Activated naive CD8-positive, alpha-beta T cell (primary cell): ENCODE results near the gene MYO9B.

ENCODE experiments used
- H3K27ac Mint-ChIP-seq: one replicate; pipeline ENCODE4 v1.8.0; 2021; ENCODE audit warnings: mixed read lengths
- H3K27me3 Mint-ChIP-seq: one replicate; pipeline ENCODE4 v1.8.0; 2021; ENCODE audit warnings: mixed read lengths
- H3K36me3 Mint-ChIP-seq: one replicate; pipeline ENCODE4 v1.8.0; 2021; ENCODE audit warnings: mixed read lengths
- H3K4me1 Mint-ChIP-seq: one replicate; pipeline ENCODE4 v1.8.0; 2021; ENCODE audit warnings: low read depth, mixed read lengths
- H3K4me3 Mint-ChIP-seq: one replicate; pipeline ENCODE4 v1.8.0; 2021; ENCODE audit warnings: mild to moderate bottlenecking, mixed read lengths
- H3K9me3 Mint-ChIP-seq: one replicate; pipeline ENCODE4 v1.8.0; 2021; ENCODE audit warnings: low read depth, mixed read lengths

Gene MYO9B

DNA sequence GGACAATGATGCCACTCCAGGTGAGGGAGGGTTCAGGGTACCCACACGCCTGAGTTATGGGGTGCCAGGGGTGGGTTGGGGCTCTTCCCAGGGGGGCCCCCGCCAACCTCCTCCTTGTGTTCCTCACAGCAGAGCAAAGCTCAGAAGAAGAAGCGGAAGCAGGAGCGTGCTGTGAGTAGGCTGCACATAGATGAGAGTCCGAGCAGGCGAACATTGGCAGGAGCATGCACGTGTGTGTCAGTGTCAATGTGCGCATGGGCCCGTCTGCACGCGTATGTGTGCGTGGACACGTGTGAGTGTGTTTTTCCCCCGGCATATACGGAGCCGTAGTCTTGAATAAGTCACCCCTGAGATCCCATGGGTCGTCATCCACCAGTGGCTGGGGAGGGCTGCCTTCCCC lies 127.1 kb downstream of the MYO9B start:
- no peak overlapping the region for H3K27ac Mint-ChIP-seq
- no peaks in the 10 kb centered on the region for H3K4me1 Mint-ChIP-seq
- H3K27me3 Mint-ChIP-seq: no peaks in the 10 kb centered on the region
- H3K36me3 Mint-ChIP-seq: peaks cover 4% of the 10 kb centered on the region
- H3K4me3 Mint-ChIP-seq: no peak overlapping the region
- no peaks in the 10 kb centered on the region for H3K9me3 Mint-ChIP-seq

DNA sequence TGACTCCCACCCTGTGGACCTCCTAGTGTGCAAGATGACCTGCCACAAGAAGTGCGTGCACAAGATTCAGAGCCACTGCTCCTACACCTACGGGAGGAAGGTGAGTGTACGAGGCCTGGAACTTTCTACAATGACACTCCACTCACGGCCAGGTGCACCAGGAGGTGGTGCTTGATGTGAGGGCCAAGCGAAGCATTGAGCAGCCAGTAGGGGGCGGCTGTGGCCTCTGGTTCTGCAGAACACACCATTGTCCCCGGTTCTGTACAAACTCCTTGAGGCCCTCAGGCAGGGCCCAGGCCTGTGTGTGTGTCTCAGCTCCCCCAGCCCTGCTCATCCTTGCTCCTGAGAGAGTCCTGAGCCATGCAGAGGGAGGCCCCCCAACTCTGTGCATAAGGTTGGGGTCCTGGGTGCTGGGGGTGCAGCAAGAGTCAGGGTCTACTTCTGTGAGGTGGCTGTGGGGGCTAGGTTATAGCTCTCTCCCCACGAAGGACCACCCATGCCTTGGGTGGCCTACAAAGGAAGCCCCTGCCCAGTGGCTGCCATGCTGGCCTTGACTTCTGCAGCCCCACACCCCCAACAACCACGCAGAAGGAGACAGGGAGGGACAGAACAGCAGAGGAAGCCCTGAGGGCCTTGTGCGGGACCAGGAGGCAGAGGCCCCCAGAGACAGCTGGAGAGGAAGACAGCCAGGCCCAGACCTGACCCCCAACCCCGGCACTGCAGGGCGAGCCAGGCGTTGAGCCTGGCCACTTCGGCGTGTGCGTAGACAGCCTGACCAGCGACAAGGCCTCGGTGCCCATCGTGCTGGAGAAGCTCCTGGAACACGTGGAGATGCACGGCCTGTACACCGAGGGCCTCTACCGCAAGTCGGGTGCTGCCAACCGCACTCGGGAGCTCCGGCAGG lies 129.9 kb downstream of the MYO9B start:
- H3K9me3 Mint-ChIP-seq: no peaks in the 10 kb centered on the region
- no peaks in the 10 kb centered on the region for H3K27me3 Mint-ChIP-seq
- H3K27ac Mint-ChIP-seq: no peak overlapping the region
- H3K36me3 Mint-ChIP-seq: peaks cover 7% of the 10 kb centered on the region
- no peak overlapping the region for H3K4me3 Mint-ChIP-seq
- peaks cover 6% of the 10 kb centered on the region for H3K4me1 Mint-ChIP-seq

DNA sequence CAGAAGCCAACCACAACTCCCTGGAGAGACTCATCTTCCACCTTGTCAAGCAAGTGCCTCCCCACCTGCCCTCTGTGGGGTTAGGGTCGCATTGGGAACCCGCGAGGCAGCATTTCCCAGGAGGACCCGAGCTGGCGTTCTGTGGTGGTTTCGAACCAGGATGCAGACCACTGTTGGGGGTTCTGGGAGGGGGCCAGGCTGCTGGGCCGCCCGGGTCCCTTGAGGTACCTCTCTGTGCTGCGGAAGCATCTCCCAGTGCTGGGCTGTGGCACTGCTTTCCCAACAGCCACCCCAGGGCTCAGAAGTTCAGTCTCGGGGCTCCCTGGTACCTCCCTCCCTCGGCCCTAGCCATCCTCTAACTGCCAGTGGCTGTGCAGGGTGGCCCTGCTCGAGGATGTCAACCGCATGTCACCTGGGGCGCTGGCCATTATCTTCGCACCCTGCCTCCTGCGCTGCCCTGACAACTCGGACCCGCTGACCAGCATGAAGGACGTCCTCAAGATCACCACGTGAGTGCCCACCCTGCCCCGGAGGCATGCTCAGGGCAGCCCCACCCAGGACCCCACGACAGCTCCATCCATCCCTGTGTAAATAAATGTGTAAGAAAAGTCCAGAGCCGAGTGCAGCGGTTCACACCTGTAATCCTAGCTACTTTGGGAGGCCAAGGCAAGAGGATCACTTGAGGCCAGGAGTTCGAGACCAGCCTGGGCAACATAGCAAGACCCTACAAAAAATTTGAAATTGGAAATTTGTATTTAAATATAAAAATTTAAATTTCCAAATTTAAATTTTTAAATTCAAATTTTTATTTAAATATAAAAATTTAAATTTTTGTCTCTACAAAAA lies 131.4 kb downstream of the MYO9B start:
- Mint-ChIP-seq H3K9me3 (no peaks in the 10 kb centered on the region), H3K4me3 (no peak overlapping the region), H3K36me3 (peaks cover 6% of the 10 kb centered on the region), H3K27me3 (no peaks in the 10 kb centered on the region), H3K27ac (no peak overlapping the region), H3K4me1 (peaks cover 6% of the 10 kb centered on the region)

DNA sequence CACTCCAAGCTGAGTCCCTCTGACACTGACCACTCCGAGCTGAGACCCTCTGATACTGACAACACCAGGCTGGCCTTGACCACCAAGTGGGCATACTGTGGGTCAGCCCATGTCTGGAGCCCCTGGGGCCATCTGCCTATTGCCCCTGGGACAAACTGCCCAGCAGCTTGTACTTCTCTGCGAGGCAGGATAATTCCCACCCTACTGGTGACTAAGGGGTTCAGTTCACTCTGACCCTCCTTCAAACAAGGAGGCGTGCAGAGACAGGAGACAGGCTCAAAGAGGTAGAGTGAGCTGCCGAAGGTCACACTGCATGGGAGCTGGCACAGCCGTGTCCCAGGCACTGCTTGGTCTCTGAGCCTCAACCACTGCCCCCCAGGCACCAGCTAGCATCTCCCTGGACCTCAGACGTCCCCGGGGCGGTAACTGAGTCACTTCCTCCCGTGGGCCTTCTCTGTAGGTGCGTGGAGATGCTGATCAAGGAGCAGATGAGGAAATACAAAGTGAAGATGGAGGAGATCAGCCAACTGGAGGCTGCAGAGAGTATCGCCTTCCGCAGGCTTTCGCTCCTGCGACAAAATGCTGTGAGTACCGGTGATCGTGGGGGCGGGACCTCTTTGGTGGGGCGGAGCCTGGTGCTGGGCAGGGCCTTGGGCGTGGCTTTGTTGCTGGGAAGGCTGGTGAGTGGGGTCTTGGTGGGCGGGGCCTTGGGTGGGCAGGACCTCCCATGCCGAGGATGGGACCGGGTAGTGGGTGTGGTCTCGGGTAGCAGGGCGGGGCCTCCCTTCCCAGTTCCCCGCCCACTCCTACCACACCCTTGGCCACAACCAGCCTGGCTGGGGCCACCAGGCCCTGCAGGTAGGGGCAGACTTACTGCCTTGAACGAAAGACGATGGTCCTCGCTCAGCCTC lies 133.8 kb downstream of the MYO9B start:
- peaks cover 3% of the 10 kb centered on the region for H3K36me3 Mint-ChIP-seq
- H3K27me3 Mint-ChIP-seq: no peaks in the 10 kb centered on the region
- H3K4me1 Mint-ChIP-seq: peaks cover 7% of the 10 kb centered on the region

DNA sequence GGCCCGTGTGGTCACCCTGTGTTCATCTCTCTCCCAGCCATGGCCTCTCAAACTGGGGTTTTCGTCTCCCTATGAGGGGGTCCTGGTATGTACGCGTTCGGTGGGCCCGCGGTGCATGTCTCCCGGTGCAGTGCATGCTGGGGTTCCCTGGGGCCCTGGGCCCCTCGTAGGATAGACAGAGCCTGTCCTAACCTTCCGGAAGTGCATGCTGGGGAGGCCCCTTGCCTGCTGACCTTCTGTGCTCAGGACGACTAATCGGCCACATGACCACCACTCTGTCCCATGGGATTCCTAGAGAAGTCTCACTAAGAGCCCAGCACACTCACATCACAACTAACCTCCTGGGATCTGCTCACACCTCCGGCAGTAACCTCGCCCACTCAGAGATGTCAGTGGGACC lies 134.7 kb downstream of the MYO9B start:
- H3K27ac Mint-ChIP-seq: no peak overlapping the region

More for the DNA sequence above, 133.8 kb downstream of the MYO9B start:
- H3K27ac Mint-ChIP-seq: peak overlapping the region; percentile 58
- no peaks in the 10 kb centered on the region for H3K9me3 Mint-ChIP-seq
- no peak overlapping the region for H3K4me3 Mint-ChIP-seq

DNA sequence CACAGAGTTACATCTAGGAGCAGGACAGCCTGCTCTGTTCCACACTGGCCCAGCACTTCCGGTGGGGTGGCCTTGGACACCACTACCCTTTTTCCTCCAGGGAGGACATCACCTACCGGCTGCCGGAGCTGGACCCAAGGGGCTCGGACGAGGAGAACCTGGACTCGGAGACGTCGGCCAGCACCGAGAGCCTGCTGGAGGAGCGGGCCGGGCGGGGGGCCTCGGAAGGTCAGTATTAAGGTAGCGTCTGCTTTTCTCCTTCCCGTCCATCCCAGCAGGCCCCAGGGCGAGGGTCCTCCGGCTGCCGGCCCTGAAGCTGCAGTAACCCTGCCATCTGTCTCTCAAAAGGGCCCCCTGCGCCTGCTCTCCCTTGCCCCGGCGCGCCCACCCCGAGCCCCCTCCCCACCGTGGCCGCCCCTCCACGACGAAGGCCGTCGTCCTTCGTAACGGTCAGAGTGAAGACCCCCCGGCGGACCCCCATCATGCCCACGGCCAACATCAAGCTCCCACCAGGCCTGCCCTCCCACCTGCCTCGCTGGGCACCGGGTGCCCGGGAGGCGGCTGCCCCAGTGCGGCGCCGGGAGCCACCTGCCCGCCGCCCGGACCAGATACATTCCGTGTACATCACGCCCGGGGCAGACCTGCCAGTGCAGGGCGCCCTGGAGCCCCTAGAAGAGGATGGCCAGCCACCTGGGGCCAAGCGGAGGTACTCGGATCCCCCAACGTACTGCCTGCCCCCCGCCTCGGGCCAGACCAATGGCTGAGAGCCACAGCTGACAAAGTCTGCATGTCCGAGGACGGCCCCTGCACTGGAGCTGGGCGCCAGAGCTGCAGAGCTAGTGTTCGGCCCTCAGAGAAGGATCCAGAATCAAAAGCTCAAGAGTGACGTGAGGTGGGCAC lies 136.2 kb downstream of the MYO9B start:
- Mint-ChIP-seq H3K36me3 (peaks cover 3% of the 10 kb centered on the region), H3K9me3 (no peaks in the 10 kb centered on the region), H3K4me3 (no peak overlapping the region), H3K4me1 (peaks cover 13% of the 10 kb centered on the region), H3K27me3 (no peaks in the 10 kb centered on the region), H3K27ac (no peak overlapping the region)

More for the DNA sequence above, 134.7 kb downstream of the MYO9B start:
- Mint-ChIP-seq H3K4me1 (peaks cover 13% of the 10 kb centered on the region), H3K4me3 (no peak overlapping the region), H3K9me3 (no peaks in the 10 kb centered on the region), H3K36me3 (peaks cover 3% of the 10 kb centered on the region), H3K27me3 (no peaks in the 10 kb centered on the region)

DNA sequence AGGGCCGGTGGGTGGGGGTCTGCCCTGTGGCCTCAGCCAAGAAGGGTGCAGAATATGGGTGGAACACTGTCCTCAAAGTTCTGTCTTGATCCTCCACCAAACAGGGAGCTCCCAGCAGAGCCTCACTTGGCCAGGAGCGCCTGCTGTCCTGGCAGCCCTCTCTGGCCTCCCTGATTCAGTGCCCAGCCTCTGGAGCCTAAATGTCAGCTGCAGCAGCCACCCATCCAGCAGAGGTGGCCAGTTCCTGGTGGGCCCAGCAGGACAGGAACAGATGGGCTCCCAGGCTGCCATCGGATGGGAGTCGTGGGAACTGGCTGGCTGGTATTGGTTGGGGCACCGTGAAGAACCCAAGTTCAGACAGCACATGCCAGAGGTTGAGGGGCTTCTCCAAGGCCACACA lies 137.8 kb downstream of the MYO9B start:
- H3K36me3 Mint-ChIP-seq: peaks cover 5% of the 10 kb centered on the region
- H3K27me3 Mint-ChIP-seq: no peaks in the 10 kb centered on the region
- H3K9me3 Mint-ChIP-seq: no peaks in the 10 kb centered on the region
- H3K27ac Mint-ChIP-seq: no peak overlapping the region
- peaks cover 13% of the 10 kb centered on the region for H3K4me1 Mint-ChIP-seq
- H3K4me3 Mint-ChIP-seq: no peak overlapping the region

DNA sequence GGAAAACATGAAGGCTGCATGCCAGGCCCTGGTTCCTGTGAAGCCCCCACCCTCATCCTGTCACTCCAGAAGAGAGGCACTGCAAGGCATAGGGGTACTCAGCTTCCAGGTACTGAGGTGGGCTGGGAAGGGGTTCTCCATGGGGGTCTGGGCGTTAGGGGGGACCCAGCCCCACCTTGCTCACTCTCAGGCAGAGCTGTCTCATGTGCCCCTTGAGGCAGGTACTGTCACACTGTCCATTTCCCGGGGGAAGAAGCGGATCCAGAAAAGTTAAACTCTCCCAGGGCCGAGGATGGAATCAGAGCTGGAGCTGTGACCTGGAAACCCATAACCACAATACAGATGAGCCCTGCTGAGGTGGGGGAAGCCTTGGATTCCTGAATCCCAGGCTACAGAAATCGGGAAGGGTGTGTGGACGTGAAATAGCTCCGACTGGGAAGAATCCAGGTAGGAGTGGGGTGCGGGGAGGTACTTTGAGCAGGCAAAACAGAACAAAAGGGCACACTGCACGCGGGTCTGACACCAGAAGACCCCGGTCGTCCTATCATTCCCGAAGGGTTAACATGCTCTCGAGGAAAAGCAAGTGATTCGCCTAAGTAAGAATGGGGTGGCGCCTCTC lies 139.0 kb downstream of the MYO9B start:
- no peaks in the 10 kb centered on the region for H3K9me3 Mint-ChIP-seq
- peak overlapping the region; percentile 91 for H3K4me3 Mint-ChIP-seq
- H3K4me1 Mint-ChIP-seq: peaks cover 7% of the 10 kb centered on the region
- no peaks in the 10 kb centered on the region for H3K27me3 Mint-ChIP-seq
- peak overlapping the region; percentile 97 for H3K27ac Mint-ChIP-seq
- H3K36me3 Mint-ChIP-seq: peaks cover 5% of the 10 kb centered on the region

DNA sequence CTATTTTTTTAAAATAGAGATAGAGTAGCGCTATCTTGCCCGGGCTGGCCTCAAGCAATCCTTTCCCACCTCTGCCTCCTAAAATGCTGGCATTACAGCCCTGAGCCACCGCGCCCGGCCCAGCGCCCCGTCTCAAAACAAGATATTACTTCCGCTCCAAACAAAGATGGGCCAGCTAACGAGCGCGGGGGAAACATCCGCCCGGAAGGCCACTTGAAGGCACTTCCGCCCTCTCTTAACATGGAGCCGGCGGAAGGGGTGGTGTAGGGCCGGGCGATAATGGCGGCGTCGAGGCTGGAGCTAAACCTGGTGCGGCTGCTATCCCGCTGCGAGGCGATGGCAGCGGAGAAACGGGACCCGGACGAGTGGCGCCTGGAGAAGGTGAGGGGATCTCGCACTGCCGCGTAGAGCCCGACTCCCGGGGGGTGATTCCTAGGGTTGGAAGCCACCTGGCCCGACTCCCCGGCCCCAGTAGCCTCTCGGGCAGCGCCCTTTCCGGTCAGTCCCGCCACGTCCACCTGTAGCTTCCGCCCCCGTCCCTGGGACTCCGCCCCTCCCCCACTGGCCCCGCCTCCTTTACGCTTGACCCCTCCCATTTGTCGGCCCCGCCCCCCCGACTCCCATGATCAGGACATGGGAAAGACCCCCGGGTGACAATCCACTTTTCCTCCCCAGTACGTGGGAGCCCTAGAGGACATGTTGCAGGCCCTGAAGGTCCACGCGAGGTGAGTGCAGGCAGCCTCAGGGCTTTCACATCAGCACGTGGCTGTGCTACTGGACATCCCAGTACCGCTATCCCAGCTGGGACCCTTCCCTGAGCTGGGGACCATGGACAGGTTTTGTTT lies 139.8 kb downstream of the MYO9B start, which contains the start of gene USE1:
TSS of gene USE1 (plus strand) at position 231 of the 845 bp plus-strand sequence. CDS start at position 280, 49 bp downstream.
- H3K27ac Mint-ChIP-seq: peak within 1 kb of the TSS; percentile 97
- H3K27me3 Mint-ChIP-seq: no peaks in the 10 kb centered on the region
- H3K9me3 Mint-ChIP-seq: no peaks in the 10 kb centered on the region
- H3K36me3 Mint-ChIP-seq: peaks cover 5% of the 10 kb centered on the region
- H3K4me3 Mint-ChIP-seq: peak within 1 kb of the TSS; percentile 91
- H3K4me1 Mint-ChIP-seq: peaks cover 7% of the 10 kb centered on the region

DNA sequence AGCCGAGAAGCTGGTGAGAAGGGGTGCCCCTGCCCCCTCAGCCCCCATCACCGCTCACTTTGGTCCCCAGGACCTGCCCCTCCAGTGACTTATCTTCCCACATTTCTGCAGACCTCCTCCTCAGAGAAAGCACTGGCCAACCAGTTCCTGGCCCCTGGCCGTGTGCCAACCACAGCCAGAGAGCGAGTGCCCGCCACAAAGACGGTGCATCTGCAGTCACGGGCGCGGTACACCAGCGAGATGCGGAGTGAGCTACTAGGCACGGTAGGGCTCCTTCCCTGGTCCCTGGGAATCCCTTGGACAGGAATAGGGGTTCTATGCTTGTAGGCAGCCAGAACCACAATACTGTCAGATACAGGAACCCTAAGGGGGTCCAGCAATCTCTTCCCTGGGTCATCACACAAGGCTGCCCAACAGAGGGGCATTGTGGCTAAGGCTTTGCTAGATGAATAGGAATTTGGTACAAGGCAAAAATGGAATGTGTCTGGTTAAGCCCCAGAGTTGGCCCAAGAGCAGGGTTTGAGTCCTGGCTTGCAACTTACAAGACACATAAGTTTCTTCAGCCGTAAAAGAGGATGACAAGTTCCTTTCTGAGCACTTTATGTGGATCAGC lies 140.6 kb downstream of the MYO9B start:
- peaks cover 7% of the 10 kb centered on the region for H3K4me1 Mint-ChIP-seq
- peak overlapping the region; percentile 91 for H3K4me3 Mint-ChIP-seq
- peaks cover 5% of the 10 kb centered on the region for H3K36me3 Mint-ChIP-seq
- H3K27me3 Mint-ChIP-seq: no peaks in the 10 kb centered on the region
- peak overlapping the region; percentile 97 for H3K27ac Mint-ChIP-seq
- no peaks in the 10 kb centered on the region for H3K9me3 Mint-ChIP-seq

DNA sequence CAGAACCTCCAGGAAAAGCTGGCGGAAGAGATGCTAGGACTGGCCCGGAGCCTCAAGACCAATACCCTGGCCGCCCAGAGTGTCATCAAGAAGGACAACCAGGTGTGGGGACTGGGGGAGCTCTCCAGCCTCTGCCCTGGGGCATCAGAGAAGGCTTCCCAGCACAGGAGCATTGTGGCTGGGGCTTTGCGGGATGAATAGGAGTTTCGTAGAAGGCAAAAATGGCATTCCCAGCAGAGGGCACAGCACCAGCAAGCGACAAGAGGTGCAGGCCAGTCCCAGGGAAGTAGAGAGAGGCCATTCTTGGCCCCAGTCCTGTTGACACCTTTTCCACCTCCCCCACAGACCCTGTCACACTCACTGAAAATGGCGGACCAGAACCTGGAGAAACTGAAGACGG lies 143.7 kb downstream of the MYO9B start:
- H3K9me3 Mint-ChIP-seq: no peaks in the 10 kb centered on the region
- H3K4me3 Mint-ChIP-seq: no peak overlapping the region
- H3K36me3 Mint-ChIP-seq: peaks cover 5% of the 10 kb centered on the region
- no peaks in the 10 kb centered on the region for H3K27me3 Mint-ChIP-seq
- H3K27ac Mint-ChIP-seq: peak overlapping the region; percentile 34
- H3K4me1 Mint-ChIP-seq: peaks cover 7% of the 10 kb centered on the region

DNA sequence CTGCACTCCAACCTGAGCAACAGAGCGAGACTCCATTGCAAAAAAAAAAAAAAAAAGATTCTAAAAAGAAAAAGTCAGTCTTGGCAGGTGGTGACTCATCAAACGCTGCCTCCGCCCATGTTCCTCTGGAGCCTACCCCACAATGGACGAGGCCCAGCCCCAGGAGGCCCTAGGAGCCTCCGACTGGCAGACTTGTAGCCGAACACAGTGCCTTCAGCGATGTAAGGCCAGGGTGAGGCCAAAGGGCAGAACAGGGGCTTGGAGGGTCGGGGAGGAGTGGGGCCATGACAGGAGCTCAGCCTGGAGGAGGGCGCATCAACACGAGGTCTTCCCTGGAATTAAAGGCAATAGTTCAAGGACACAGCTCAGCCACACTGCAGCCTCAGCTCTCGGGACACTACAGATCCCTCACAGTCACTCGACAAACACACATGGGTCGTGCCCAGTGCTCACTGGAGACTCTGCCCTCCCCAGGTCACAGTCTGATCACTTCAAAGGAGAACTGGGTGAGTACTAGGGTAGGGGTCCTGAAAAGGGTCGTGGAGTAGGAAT lies 144.7 kb downstream of the MYO9B start:
- Mint-ChIP-seq H3K9me3 (no peaks in the 10 kb centered on the region), H3K27ac (peak overlapping the region; percentile 22), H3K4me3 (no peak overlapping the region), H3K4me1 (no peaks in the 10 kb centered on the region), H3K36me3 (peaks cover 5% of the 10 kb centered on the region), H3K27me3 (no peaks in the 10 kb centered on the region)
